SKM-1 (cell line): ENCODE results near the gene CEP63.

Experiments used
- DNase-seq: peaks from one replicate; lab custom pipeline; 2025; ENCODE audit not compliant: unreplicated experiment; lab: John Stamatoyannopoulos, UW

The CEP63 gene

GRCh38 chr3:134485718-134486576, at the start of gene CEP63, which contains the start of gene ANAPC13:
Gene CEP63, plus strand, starts transcription at chr3:134486057. Its CDS starts 9,264 bp downstream, at chr3:134495321.
Gene ANAPC13, minus strand, starts transcription at chr3:134485985. Its CDS starts 3,081 bp downstream, at chr3:134482904.
- peak; percentile 98 for DNase-seq

DNA sequence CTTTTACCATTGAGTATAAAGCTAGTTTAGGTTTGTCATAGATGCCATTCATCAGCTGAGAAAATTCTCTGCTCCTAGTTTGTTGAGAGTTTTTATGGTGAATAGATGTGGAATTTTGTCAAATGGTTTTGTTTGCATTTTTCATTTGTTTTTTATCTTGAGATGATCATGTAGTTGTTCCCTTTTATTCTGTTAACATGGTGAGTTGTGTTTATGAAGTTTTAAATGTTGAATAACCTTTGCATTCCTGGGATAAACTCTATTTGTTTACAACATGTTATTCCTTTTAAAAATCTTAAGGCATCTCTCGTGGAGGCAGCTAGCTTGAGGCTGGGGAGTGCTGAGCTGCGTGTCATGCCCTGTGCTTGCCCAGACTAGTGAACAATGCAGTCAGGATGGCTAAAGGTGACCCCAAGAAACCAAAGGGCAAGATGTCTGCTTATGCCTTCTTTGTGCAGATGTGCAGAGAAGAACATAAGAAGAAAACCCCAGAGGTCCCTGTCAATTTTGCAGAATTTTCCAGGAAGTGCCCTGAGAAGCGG, 48.6 kb upstream of the CEP63 start:
- DNase-seq: no peak

- no peak for DNase-seq
Observed at GRCh38 chr3:134441321-134441720, 44.5 kb upstream of the CEP63 start.

DNA sequence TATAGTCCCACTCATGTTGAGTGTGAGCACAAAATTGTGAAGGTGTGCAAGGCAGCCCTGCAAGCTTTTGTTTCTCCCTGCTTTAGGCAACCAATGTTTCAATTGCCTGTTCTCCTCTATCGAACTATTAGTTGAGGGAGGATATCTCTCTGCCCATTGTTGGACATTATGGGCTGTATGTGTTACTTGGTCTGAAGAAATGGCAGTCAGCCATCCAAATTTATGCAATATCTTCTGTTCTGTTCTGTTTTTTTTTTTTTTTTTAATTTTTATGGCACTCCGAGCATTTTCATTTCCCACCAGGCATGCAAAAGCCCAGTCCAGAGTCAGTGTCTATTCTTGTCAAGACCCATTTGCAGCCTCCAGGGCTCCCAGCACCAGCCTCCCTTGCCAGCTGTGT, 44.0 kb upstream of the CEP63 start:
- DNase-seq: no peak

DNA sequence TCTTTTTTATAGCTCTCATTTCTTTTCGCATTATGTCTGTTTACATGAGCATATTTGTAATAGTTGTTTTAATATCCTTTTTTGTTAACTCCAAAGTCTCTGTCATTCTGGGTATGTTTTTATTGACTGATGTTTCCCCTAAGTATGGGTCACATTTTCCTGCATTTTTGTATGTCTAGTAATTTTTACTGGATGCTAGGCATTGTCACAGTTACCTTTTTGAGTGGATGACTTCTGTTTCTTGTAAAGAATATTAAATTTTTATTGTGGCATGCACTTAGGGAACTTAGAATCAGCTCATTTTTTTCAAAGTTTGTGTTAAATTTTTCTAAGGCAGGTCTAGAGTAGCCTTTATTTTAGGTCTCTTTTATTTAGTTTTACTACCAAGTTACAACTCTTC, 40.8 kb upstream of the CEP63 start:
- no peak for DNase-seq

- no peak for DNase-seq
Observed at GRCh38 chr3:134445636-134446035, 40.2 kb upstream of the CEP63 start.

DNA sequence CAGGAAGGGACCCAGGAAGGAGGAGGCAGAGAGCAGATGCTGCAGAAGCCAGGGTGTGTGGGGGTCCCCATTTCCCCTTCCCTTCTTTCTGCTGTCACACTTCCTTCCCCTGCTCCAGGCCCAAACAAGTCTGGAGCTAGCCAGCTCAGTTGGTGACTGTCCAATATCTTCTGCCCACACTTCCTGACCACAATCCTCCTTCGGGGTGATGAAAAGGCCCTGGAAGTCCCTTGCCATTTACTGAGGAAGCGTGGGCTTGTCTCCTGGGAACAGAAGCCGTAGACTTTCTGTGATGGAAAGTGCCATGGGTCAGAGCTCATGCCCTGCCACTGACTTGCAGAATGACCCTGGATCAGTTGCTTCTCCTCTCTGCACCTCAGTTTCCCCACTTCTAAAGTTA, 39.1 kb upstream of the CEP63 start:
- no peak for DNase-seq

- no peak for DNase-seq
Observed at GRCh38 chr3:134447351-134447750, 38.5 kb upstream of the CEP63 start.

- DNase-seq: no peak
Observed at GRCh38 chr3:134448664-134449063, 37.2 kb upstream of the CEP63 start.

GRCh38 chr3:134449277-134449676, 36.6 kb upstream of the CEP63 start:
- DNase-seq: no peak

DNA sequence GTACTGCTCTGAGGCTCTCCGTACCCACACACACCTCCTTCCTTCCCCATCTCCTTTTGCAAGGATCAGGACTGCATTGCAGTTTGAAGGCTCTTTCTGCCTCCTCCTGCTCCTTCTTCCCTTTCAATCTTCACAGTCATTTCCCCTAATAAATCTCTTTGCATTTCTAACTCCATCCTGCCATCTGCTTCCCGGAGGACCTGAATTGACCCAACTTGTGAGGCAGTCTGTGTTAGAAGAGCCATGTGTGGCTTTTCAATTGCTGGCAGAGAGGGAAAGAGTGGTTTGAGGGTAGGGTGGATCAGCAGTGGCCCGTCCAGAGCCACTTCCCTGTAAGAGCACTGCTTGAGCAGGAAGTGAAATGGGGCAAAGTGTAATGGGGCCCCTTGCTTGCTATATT, 35.9 kb upstream of the CEP63 start:
- no peak for DNase-seq

GRCh38 chr3:134453631-134454030, 32.2 kb upstream of the CEP63 start:
- DNase-seq: no peak

- DNase-seq: no peak
Observed at GRCh38 chr3:134457376-134458074, 28.3 kb upstream of the CEP63 start.

DNA sequence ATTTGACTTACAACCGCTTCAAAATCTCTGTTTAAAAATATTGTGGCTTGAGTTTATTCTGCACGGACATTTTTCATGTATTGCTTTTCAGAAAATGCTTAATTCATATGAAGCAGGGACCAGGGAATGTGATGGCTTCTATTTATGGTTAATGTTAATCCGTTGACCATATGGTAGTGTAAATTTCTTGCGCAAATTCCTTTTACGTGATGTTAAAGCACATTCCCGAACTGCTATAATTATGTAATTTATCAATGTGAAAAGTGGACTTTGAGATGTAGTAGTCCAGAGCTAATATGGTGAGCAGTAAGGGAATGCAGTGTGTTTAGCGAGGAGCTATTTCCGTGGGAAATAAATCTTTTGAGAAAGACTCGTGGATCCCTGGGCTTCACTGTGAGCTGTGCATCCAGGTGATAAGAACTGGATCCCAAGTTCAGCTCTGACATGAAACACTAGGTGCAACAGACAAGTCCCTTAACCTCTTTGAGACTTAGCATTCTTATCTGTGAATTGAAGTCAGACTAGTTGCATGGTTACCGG, 27.4 kb upstream of the CEP63 start:
- DNase-seq: no peak

GRCh38 chr3:134459562-134459961, 26.3 kb upstream of the CEP63 start:
- DNase-seq: no peak

- DNase-seq: no peak
Observed at GRCh38 chr3:134460965-134461364, 24.9 kb upstream of the CEP63 start.

DNA sequence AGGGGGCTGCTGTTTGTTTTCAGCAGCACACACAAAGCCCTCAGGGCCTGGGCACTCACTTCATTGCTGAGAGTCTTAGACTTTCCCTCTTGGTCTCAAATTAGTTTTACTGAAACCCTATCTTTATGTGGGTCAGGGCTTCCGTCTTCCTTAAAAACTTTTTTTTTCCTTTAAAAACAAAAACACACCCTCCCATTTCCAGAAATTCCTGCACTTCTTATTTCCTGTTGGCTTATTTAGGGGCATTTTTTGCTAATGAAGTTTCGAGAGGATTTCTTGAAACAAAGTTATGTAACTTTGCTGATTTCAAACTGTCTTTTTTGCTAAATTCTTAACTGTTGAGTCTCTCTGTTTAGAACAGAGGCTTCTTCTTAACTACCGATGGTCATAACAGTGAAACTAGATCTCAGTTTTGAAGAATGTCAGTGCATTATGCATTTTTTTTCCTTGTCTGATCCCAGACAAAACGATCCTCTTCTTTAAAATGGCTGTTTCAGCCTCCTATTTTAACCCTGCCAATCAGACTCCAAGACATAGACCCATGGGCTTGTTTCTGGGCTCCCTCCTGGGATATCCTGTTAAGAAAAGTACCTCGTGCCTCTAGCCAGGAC, 23.4 kb upstream of the CEP63 start:
- no peak for DNase-seq

- DNase-seq: no peak
Observed at GRCh38 chr3:134463676-134464063, 22.2 kb upstream of the CEP63 start.

GRCh38 chr3:134464064-134464688, 21.7 kb upstream of the CEP63 start:
- no peak for DNase-seq

- no peak for DNase-seq
Observed at GRCh38 chr3:134464689-134465365, 21.0 kb upstream of the CEP63 start.
